ENCODE data around the gene CREM.
A peak's percentile ranks its signal among the peaks of the same experiment; 100 is the strongest.
"Not testable (repeated sequence)": the region's sequence is repeated elsewhere in the genome, so short reads cannot be mapped to it uniquely, and the experiment has no call there.

The CREM gene

DNA sequence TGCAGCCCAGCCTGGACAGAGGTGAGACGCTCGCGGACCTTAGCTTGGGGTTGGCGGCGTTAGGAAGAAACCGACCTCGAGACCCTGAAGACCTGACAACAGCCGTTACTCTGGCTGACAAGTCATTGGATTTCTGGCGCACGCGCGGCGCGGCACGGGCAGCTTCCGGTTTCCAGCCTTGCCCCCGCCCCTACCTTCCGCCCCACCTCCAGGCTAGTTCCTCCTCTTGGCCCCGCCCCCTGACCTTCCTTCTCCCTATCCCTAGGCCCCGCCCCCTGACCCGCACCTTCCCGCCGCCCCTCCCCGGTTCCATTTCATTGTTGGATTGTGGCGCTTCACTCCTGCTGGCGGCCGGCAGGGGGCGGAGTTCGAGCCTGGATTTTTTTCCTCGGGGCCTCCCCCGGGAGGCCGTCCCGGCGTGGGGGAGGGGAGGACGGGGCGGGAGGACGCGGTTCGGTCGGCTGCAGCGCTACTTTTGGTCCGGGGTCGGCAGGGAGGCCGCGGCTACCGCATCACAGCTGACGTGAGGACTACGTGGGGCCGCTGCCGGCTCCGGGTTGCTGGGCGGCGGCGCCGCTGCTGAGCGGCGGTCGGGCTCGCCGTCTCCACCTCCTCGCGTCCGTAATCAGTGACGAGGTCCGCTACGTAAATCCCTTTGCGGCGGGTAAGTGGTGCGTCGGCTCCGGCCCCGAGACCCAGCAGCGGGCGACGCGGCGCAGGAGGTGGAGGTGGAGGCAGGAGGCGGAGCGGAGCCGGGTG, at the start of gene CREM:
Gene CREM, plus strand, starts transcription at position 317 of the 759 bp plus-strand sequence. CDS start 10,990 bp downstream, outside the sequence.
- peak; percentile 66 for DNase-seq (ENCODE audit: low read depth)

DNA sequence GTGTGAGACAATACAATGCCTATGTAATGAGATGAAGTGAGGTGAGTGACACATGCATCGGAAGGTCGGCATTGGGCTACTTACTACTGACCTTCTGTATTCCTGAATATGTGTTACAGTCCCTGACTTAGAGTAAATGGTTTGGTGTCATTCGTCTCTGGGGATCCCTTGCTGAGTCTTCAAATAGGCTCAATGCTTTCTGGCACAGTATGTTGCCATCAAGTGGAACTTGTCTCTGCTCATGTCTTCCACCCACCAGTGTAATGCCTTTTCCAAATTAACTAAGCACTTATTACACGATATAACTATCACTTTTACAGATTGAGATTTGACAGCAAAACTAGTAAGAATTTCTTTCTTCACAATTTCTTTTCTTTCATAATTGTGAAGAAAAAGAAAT, 47.4 kb upstream of the CREM start:
- DNase-seq (ENCODE audit: low read depth) = no peak

DNA sequence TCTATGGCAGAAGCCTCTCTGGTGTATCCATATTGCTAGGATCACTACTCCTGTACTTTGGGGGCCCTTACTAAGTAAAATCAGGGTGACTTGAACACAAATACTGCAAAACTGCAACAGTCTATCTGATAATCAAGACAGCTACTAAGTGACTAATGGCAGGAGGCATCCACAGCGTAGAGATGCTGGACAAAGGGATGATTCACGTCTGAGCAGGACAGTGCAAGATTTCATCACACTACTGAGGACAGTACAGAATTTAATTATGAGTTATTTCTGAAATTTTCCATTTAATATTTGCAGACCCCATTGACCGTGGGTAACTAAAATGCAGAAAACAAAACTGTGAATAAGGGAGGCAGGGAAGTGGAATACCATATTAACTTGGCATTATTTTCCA, 46.9 kb upstream of the CREM start:
- DNase-seq (ENCODE audit: low read depth) = peak; percentile 56

DNA sequence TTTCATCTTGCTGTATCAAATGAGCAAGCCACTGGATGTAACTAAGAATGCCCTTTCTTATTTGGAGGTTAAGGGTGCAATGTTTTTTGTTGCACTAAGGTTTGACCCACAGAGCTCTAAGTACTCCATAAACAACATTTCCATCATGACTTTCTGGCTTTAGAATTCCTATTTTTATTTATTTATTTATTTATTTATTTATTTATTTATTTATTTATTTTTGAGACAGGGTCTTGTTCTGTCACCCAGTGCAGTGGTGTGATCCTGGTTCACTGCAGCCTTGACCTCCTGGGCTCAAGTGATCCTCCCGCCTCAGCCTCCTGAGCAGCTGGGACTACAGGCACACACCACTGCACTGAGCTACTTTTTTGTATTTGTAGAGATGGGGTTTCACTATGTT, 46.4 kb upstream of the CREM start:
- not testable (repeated sequence) for DNase-seq (ENCODE audit: low read depth)

DNA sequence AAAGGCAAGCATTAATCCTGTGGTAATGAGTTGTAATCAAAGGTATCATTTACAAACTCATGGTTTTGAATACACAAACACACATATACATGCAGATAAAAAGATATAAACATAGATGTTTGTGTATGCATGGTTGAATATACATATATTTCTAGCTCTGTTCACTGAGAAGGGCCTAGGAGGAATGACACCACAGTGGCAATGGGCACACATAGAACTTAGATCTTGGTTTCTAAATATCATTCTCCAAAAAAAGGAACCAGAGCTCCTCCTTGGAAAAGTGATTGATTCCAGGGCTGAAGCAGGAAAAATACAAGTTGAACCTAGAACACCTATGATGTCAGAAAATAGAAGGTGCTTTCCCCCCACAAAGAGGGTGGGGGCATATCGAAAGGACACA, 43.4 kb upstream of the CREM start:
- no peak for DNase-seq (ENCODE audit: low read depth)

DNA sequence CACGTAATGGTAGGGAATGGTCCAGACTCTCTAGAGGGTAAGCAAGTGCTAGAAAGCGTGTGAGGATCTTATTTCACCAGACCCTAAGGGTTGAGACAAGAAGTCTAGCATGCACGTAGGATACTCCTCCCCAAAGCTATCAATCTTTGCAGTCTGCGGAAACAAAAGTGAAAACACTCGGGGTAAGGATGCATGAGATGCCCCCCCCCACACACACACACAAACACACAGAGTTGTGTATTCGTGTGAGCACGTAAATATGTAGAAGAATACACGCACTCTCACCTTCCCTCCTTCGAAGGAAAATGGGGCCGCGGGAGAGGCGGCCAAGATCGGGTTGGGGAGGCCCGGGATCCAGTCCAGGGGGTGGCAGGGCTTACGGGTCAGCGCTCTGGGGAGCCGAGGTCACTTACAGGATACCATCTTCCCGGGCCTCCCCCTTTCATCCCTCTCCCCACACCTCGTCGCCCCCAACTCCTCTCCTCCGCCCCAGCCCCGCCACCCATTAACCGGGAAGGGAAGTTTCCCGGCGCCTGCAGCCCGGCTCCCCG, 37.0 kb upstream of the CREM start:
- no peak for DNase-seq (ENCODE audit: low read depth)

GRCh38 chr10:35090162-35090954, 36.3 kb upstream of the CREM start, which contains the start of gene CUL2:
CUL2 (minus strand) TSS chr10:35090341; CDS start chr10:35071317, 19,024 bp downstream.
- peak; percentile 86 for DNase-seq (ENCODE audit: low read depth)

GRCh38 chr10:35091994-35092790, 34.5 kb upstream of the CREM start:
- DNase-seq (ENCODE audit: low read depth) = no peak

DNA sequence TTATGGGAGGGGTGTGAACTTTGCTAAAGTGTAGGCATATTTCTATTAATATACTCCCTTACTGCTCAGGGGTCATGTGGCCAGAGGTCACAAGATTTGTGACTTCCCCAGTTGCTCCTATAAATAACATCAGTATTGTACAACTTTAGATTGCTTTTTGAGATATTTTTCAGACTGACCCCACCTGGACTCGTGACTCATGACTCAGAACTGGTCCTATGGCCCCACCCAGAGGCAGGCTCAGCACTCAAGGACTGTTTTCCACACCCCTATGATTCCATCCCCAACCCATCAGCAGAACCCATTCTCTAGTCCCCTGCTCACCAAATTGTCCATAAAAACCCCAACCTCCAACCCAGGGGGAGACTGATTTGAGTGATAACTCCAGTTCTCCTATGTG, 33.8 kb upstream of the CREM start:
- no peak for DNase-seq (ENCODE audit: low read depth)

- no peak for DNase-seq (ENCODE audit: low read depth)
Observed at GRCh38 chr10:35096312-35096711, 30.3 kb upstream of the CREM start.

DNA sequence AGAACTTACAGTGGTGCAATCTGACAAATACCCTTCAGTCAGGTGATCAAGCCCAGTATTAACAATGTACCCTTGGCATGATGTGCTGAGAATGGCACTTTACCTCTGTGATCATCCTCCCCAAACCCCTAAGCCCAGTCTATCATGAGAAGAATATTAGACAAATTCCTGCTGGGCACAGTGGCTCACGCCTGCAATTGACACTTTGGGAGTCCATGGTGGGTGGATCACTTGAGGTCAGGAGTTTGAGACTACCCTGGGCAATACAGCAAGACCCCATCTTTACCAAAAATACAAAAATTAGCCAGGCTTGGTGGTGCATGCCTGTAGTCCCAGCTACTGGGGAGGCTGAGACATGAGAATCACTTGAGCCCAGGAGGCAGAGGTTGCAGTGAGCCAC, 29.1 kb upstream of the CREM start:
- DNase-seq (ENCODE audit: low read depth) = no peak

- no peak for DNase-seq (ENCODE audit: low read depth)
Observed at GRCh38 chr10:35103882-35104281, 22.8 kb upstream of the CREM start.

DNA sequence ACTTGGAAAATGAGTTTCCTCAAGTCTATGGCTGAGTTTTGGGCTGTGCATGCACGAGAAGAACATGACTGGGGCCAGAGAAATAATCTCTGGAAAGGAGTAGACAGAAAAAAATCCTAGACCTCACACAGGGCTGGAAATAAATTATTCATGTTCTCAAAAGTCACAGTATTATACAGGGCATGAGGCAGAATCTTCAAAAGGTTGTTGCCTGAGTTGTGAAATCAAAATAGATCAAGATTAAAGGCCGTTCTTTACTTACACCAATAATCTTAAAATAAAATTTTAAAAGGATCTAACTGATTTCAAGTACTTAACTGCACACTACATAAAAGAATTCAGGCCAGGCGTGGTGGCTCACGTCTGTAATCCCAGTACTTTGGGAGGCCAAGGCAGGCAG, 14.1 kb upstream of the CREM start:
- DNase-seq (ENCODE audit: low read depth) = no peak

- DNase-seq (ENCODE audit: low read depth) = no peak
Observed at GRCh38 chr10:35119378-35119777, 7.3 kb upstream of the CREM start.

- no peak for DNase-seq (ENCODE audit: low read depth)
Observed at GRCh38 chr10:35124540-35124939, 2.1 kb upstream of the CREM start.

DNA sequence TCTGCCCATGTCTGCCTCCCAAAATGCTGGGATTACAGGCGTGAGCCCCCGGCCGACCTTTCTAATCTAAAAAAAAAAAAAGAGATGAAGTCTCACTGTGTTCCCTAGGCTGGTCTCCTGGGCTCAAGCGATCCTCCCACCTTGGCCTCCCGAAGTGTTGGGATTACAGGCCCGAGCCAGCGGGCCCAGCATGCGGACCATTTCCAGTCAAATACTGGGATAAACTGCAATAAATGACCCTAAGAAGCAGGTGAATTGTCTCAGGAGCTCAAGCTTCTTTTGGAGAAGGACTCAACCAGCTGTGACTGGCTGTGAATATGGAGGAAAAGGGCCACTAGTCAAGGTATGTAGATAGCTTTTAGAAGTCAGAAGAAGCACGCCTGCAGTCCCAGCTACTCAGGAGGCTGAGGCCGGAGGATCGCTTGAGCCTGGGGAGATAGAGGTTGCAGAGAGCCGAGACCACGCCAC, 550 bp upstream of the CREM start:
- no peak for DNase-seq (ENCODE audit: low read depth)

GRCh38 chr10:35127289-35127891, 744 bp downstream of the CREM start:
- DNase-seq (ENCODE audit: low read depth) = no peak

GRCh38 chr10:35129185-35129674, 2.6 kb downstream of the CREM start:
- no peak for DNase-seq (ENCODE audit: low read depth)

GRCh38 chr10:35130663-35131062, 4.0 kb downstream of the CREM start:
- no peak for DNase-seq (ENCODE audit: low read depth)

DNA sequence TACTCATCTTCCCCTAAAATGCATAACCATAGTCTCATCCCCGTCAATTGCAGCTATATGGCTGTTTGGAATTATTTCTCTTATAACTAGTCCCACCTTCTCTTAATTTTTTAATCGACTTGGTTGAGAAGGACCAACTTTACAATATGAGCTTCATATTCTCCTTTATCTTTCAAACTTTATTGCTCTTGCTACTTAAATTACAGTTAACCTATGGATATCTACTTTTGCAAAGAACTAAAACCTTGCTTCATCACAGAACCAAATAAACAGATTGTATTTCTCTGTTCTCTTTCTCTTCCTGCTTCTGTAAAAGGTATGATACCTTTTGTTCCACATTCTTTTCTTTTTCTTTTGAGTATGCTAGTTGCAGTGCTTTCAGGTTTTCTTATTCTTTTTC, 6.1 kb downstream of the CREM start:
- no peak for DNase-seq (ENCODE audit: low read depth)

- DNase-seq (ENCODE audit: low read depth) = no peak
Observed at GRCh38 chr10:35133586-35133985, 6.9 kb downstream of the CREM start.
